Activated CD4-positive, alpha-beta T cell treated with anti-CD3 and anti-CD28 coated beads, Interleukin-2, amount 10 ng/mL, durations not matched to agents 7 days and 5 days (primary cell): ENCODE data around the gene SESTD1. TPM values are rescaled to one million over a fixed set of nuclear protein-coding genes. Genes with fewer than 3 reads are reported as not detected.
A peak's percentile ranks its signal among the peaks of the same experiment; 100 is the strongest.

ENCODE experiments used
- CTCF ChIA-PET: fragments of 350-600 bp; sonication (Branson Sonifier 250); formaldehyde crosslinking; loops from one replicate; lab custom pipeline; 2021; ENCODE audit warnings: antibody characterized with exemption; lab: Charles Lee
- POLR2A ChIA-PET: fragments of 350-600 bp; sonication (Branson Sonifier 250); formaldehyde crosslinking; loops from one replicate; lab custom pipeline; 2021; ENCODE audit warnings: antibody characterized with exemption; lab: Charles Lee
- DNase-seq: peaks from one replicate; pipeline ENCODE4 v3.0.0-alpha.2; 2020
- H3K27ac Mint-ChIP-seq: one replicate; pipeline ENCODE4 v1.8.0; 2021; ENCODE audit warnings: mild to moderate bottlenecking, moderate library complexity, mixed read lengths
- H3K27me3 Mint-ChIP-seq: one replicate; pipeline ENCODE4 v1.8.0; 2021; ENCODE audit warnings: mixed read lengths
- H3K36me3 Mint-ChIP-seq: one replicate; pipeline ENCODE4 v1.8.0; 2021; ENCODE audit warnings: low read depth, mixed read lengths
- H3K4me1 Mint-ChIP-seq: one replicate; pipeline ENCODE4 v1.8.0; 2021; ENCODE audit warnings: mixed read lengths
- H3K4me3 Mint-ChIP-seq: one replicate; pipeline ENCODE4 v1.8.0; 2021; ENCODE audit warnings: mild to moderate bottlenecking, moderate library complexity, mixed read lengths
- H3K9me3 Mint-ChIP-seq: one replicate; pipeline ENCODE4 v1.8.0; 2021; ENCODE audit warnings: mixed read lengths
- total RNA-seq, 2 experiments: library from RNA; stranded (reverse); gene quantifications; one replicate each; pipeline ENCODE4 v1.2.3, GENCODE V29; 2021

Gene SESTD1
- total RNA-seq, 2 experiments from 2014 or later = 19.8 to 21.8 TPM

GRCh38 chr2:179139506-179139905 is 125.1 kb downstream of the SESTD1 start:
- no peaks in the 10 kb centered on the region for H3K27me3 Mint-ChIP-seq
- POLR2A ChIA-PET = no interaction called here
- H3K9me3 Mint-ChIP-seq = no peaks in the 10 kb centered on the region
- peaks cover 2% of the 10 kb centered on the region for H3K36me3 Mint-ChIP-seq
- no peak for DNase-seq
- no peaks in the 10 kb centered on the region for H3K4me1 Mint-ChIP-seq
- H3K27ac Mint-ChIP-seq = no peak overlapping the region
- CTCF ChIA-PET = no interaction called here
- H3K4me3 Mint-ChIP-seq = no peak overlapping the region

- Mint-ChIP-seq H3K27me3 (no peaks in the 10 kb centered on the region), H3K4me3 (no peak overlapping the region), H3K27ac (no peak overlapping the region), H3K4me1 (no peaks in the 10 kb centered on the region), H3K9me3 (no peaks in the 10 kb centered on the region), H3K36me3 (no peaks in the 10 kb centered on the region)
- CTCF ChIA-PET = no interaction called here
- POLR2A ChIA-PET = no interaction called here
- DNase-seq = no peak
These were observed 127.4 kb downstream of the SESTD1 start for GRCh38 chr2:179137200-179137759.

GRCh38 chr2:179133016-179133415 is 131.6 kb downstream of the SESTD1 start:
- DNase-seq = no peak
- H3K27ac Mint-ChIP-seq = no peak overlapping the region
- no peak overlapping the region for H3K4me3 Mint-ChIP-seq
- H3K36me3 Mint-ChIP-seq = no peaks in the 10 kb centered on the region
- no peaks in the 10 kb centered on the region for H3K9me3 Mint-ChIP-seq
- H3K27me3 Mint-ChIP-seq = no peaks in the 10 kb centered on the region
- ChIA-PET CTCF (no interaction called here), POLR2A (no interaction called here)
- no peaks in the 10 kb centered on the region for H3K4me1 Mint-ChIP-seq

GRCh38 chr2:179132076-179132475 is 132.6 kb downstream of the SESTD1 start:
- no peaks in the 10 kb centered on the region for H3K36me3 Mint-ChIP-seq
- H3K9me3 Mint-ChIP-seq = no peaks in the 10 kb centered on the region
- no peaks in the 10 kb centered on the region for H3K27me3 Mint-ChIP-seq
- H3K4me3 Mint-ChIP-seq = no peak overlapping the region
- no peaks in the 10 kb centered on the region for H3K4me1 Mint-ChIP-seq
- no peak for DNase-seq
- no peak overlapping the region for H3K27ac Mint-ChIP-seq
- ChIA-PET POLR2A (no interaction called here), CTCF (no interaction called here)

- ChIA-PET POLR2A (interaction anchor here (0.6 kb wide), 1 partner anchor 18 kb away, joined by 3 read pairs; no protein-coding TSS in a partner anchor), CTCF (interaction anchor here (1.0 to 1.3 kb wide), 3 partner anchors 10 to 81 kb away, joined by 3 to 6 read pairs (median 4); partner anchors contain the start of gene CCDC141)
- H3K27me3 Mint-ChIP-seq = no peaks in the 10 kb centered on the region
- H3K4me1 Mint-ChIP-seq = no peaks in the 10 kb centered on the region
- H3K9me3 Mint-ChIP-seq = no peaks in the 10 kb centered on the region
- H3K36me3 Mint-ChIP-seq = no peaks in the 10 kb centered on the region
- no peak overlapping the region for H3K27ac Mint-ChIP-seq
- H3K4me3 Mint-ChIP-seq = no peak overlapping the region
- DNase-seq = no peak
These were observed 134.1 kb downstream of the SESTD1 start for GRCh38 chr2:179130560-179130959.

GRCh38 chr2:179129574-179130238 is 134.9 kb downstream of the SESTD1 start:
- no peaks in the 10 kb centered on the region for H3K4me1 Mint-ChIP-seq
- H3K27ac Mint-ChIP-seq = no peak overlapping the region
- no peak overlapping the region for H3K4me3 Mint-ChIP-seq
- no peaks in the 10 kb centered on the region for H3K36me3 Mint-ChIP-seq
- peak; percentile 45 for DNase-seq
- ChIA-PET POLR2A (interaction anchor here (0.6 kb wide), 2 partner anchors 17 to 339 kb away, joined by 3 to 5 read pairs; no protein-coding TSS in a partner anchor), CTCF (interaction anchor here (0.7 to 1.3 kb wide), 4 partner anchors 9 to 237 kb away, joined by 3 to 6 read pairs (median 4); partner anchors contain the start of gene CCDC141)
- no peaks in the 10 kb centered on the region for H3K9me3 Mint-ChIP-seq
- H3K27me3 Mint-ChIP-seq = no peaks in the 10 kb centered on the region

GRCh38 chr2:179125404-179125803 is 139.2 kb downstream of the SESTD1 start:
- peaks cover 4% of the 10 kb centered on the region for H3K4me1 Mint-ChIP-seq
- no peak overlapping the region for H3K4me3 Mint-ChIP-seq
- peaks cover 14% of the 10 kb centered on the region for H3K36me3 Mint-ChIP-seq
- CTCF ChIA-PET = no interaction called here
- H3K27ac Mint-ChIP-seq = no peak overlapping the region
- no peaks in the 10 kb centered on the region for H3K9me3 Mint-ChIP-seq
- POLR2A ChIA-PET = no interaction called here
- no peak for DNase-seq
- no peaks in the 10 kb centered on the region for H3K27me3 Mint-ChIP-seq

- no peak overlapping the region for H3K27ac Mint-ChIP-seq
- no peak for DNase-seq
- H3K9me3 Mint-ChIP-seq = no peaks in the 10 kb centered on the region
- H3K27me3 Mint-ChIP-seq = no peaks in the 10 kb centered on the region
- ChIA-PET CTCF (no interaction called here), POLR2A (no interaction called here)
- H3K4me3 Mint-ChIP-seq = no peak overlapping the region
- H3K4me1 Mint-ChIP-seq = peaks cover 7% of the 10 kb centered on the region
- peaks cover 23% of the 10 kb centered on the region for H3K36me3 Mint-ChIP-seq
These were observed 140.3 kb downstream of the SESTD1 start for GRCh38 chr2:179124282-179124681.

GRCh38 chr2:179123272-179123662 is 141.4 kb downstream of the SESTD1 start:
- ChIA-PET CTCF (no interaction called here), POLR2A (no interaction called here)
- Mint-ChIP-seq H3K36me3 (peaks cover 32% of the 10 kb centered on the region), H3K4me1 (peaks cover 9% of the 10 kb centered on the region), H3K9me3 (no peaks in the 10 kb centered on the region), H3K27ac (no peak overlapping the region), H3K27me3 (no peaks in the 10 kb centered on the region), H3K4me3 (no peak overlapping the region)
- no peak for DNase-seq

- H3K27me3 Mint-ChIP-seq = no peaks in the 10 kb centered on the region
- peak overlapping the region; percentile 77 for H3K27ac Mint-ChIP-seq
- ChIA-PET CTCF (no interaction called here), POLR2A (no interaction called here)
- H3K4me1 Mint-ChIP-seq = peaks cover 34% of the 10 kb centered on the region
- H3K9me3 Mint-ChIP-seq = no peaks in the 10 kb centered on the region
- H3K4me3 Mint-ChIP-seq = no peak overlapping the region
- no peak for DNase-seq
- H3K36me3 Mint-ChIP-seq = peaks cover 43% of the 10 kb centered on the region
These were observed 156.9 kb downstream of the SESTD1 start for GRCh38 chr2:179107737-179108136.

GRCh38 chr2:179106676-179107428 is 157.8 kb downstream of the SESTD1 start:
- no peak for DNase-seq
- Mint-ChIP-seq H3K4me3 (no peak overlapping the region), H3K27ac (peak overlapping the region; percentile 79)

GRCh38 chr2:179106342-179106675 is 158.3 kb downstream of the SESTD1 start:
- CTCF ChIA-PET = interaction anchor here (1.7 kb wide), 1 partner anchor 10 kb away, joined by 5 read pairs; no protein-coding TSS in a partner anchor
- Mint-ChIP-seq H3K36me3 (peaks cover 32% of the 10 kb centered on the region), H3K4me1 (peaks cover 34% of the 10 kb centered on the region), H3K27me3 (no peaks in the 10 kb centered on the region), H3K9me3 (no peaks in the 10 kb centered on the region), H3K4me3 (no peak overlapping the region), H3K27ac (peak overlapping the region; percentile 21)
- POLR2A ChIA-PET = interaction anchor here (0.8 kb wide), 1 partner anchor 74 kb away, joined by 3 read pairs; no protein-coding TSS in a partner anchor
- no peak for DNase-seq

More at GRCh38 chr2:179106676-179107428, 157.8 kb downstream of the SESTD1 start:
- H3K9me3 Mint-ChIP-seq = no peaks in the 10 kb centered on the region
- H3K4me1 Mint-ChIP-seq = peaks cover 34% of the 10 kb centered on the region
- H3K36me3 Mint-ChIP-seq = peaks cover 34% of the 10 kb centered on the region
- H3K27me3 Mint-ChIP-seq = no peaks in the 10 kb centered on the region
- ChIA-PET CTCF (interaction anchor here (1.7 kb wide), 1 partner anchor 10 kb away, joined by 5 read pairs; no protein-coding TSS in a partner anchor), POLR2A (interaction anchor here (0.8 kb wide), 1 partner anchor 75 kb away, joined by 3 read pairs; no protein-coding TSS in a partner anchor)

- DNase-seq = no peak
- H3K36me3 Mint-ChIP-seq = peaks cover 29% of the 10 kb centered on the region
- no peaks in the 10 kb centered on the region for H3K9me3 Mint-ChIP-seq
- H3K4me3 Mint-ChIP-seq = no peak overlapping the region
- no peak overlapping the region for H3K27ac Mint-ChIP-seq
- POLR2A ChIA-PET = no interaction called here
- CTCF ChIA-PET = no interaction called here
- peaks cover 31% of the 10 kb centered on the region for H3K4me1 Mint-ChIP-seq
- no peaks in the 10 kb centered on the region for H3K27me3 Mint-ChIP-seq
These were observed 159.9 kb downstream of the SESTD1 start for GRCh38 chr2:179104736-179105135.
